Stimulated activated CD8-positive, alpha-beta memory T cell treated with anti-CD3 and anti-CD28 coated beads, Interleukin-15, amount 100 ng/mL, for 4 hours (primary cell): ENCODE results near the gene TMEM143.
A peak's percentile ranks its signal among the peaks of the same experiment; 100 is the strongest.

Source experiments
- DNase-seq, 2 donors: peaks; one replicate each; pipeline ENCODE4 v3.0.0-alpha.2; 2020; ENCODE audit warnings: low read depth in 2 of 2

TMEM143 gene

GRCh38 chr19:48359123-48359522 is 4.6 kb downstream of the TMEM143 start:
- no peak for DNase-seq

DNA sequence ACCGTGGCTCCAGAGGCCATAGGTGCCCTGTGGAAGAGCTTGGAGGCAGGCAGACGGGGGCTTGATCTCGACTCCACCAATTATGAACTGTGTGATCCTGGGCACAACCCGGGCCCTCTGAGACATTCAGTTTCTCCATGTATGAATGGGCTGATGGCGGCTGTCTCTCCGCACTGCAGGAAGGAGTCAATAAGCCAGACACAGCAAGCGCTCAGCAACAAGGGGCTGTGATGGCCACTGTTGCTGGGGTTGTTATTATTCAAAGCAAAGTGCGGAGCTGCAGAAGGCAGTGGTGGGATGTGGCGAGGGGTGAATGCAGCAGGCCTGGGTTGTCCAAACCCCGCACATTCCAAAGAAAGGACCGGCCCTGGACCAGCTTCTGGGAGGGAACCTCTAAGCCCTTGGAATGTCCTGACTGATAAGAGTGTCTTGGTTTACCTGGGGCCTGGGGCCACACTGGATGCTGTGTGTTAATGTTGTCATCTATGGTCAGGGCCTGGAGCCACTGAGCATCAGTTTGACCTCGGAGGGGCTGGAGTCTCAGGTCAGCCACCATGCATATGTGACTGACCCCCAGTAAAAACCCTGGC is 8.3 kb downstream of the TMEM143 start:
- no peak for DNase-seq

GRCh38 chr19:48354332-48354992 is 9.3 kb downstream of the TMEM143 start:
- DNase-seq: no peak

GRCh38 chr19:48353677-48354076 is 10.1 kb downstream of the TMEM143 start:
- no peak for DNase-seq

DNA sequence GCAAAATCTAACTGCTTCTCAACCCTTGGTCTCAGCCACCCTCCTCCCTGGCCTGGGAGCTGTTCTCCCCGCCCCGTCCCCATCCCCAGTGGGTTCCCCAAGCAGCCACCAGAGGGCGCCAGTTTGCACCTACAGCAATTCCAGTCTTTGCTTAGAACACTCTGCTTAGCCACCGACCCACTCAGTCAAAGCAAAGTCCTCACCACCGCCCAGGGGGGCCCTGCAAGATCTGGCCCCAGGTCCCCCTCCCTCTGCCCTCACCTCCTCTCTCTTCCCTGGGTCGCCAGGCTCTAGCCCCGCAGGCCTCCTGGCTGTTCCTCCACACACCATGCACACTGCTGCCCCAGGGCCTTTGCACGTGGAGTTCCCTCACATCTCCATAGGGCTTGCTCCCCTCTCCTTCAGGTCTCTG is 12.4 kb downstream of the TMEM143 start:
- DNase-seq: peak; percentile 35 to 60

DNA sequence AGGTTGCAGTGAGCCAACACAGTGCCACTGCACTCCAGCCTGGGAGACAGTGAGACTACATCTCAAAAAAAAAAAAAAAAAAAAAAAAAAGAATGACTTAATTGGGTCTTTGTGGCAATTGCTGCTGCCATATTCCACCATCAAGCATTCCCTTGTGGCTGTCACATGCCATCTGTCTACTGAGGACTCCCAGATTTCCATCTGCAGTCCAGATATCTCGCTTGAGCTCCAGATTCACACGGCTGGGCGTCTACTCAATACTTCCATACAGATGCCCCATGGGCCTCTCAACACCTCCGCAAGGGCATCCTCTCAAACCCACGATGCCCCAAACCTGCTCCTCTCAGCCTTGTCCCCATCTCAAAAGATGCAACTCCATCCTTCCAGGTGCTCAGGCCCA is 12.9 kb downstream of the TMEM143 start:
- no peak for DNase-seq

DNA sequence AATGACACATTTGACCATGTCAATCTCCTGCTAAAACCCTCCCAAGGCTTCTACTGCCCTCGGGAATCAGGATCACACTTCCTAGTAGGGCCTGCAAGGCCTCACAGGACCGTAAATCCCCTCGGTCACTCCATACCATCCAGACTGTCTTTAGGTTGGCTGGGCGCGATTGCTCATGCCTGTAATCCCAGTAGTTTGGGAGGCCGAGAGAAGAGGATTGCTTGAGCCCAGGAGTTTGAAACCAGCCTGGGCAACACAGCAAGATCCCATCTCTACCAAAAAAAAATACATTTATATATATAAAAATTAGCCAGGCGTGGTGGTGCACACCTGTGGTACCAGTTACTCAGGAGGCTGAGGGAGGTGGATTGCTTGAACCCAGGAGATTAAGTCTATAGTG is 15.0 kb downstream of the TMEM143 start:
- no peak for DNase-seq

GRCh38 chr19:48348045-48348444 is 15.7 kb downstream of the TMEM143 start:
- no peak for DNase-seq

- DNase-seq: no peak
Observed at GRCh38 chr19:48346191-48346590, 17.5 kb downstream of the TMEM143 start.

GRCh38 chr19:48344892-48345291 is 18.8 kb downstream of the TMEM143 start:
- DNase-seq: no peak

DNA sequence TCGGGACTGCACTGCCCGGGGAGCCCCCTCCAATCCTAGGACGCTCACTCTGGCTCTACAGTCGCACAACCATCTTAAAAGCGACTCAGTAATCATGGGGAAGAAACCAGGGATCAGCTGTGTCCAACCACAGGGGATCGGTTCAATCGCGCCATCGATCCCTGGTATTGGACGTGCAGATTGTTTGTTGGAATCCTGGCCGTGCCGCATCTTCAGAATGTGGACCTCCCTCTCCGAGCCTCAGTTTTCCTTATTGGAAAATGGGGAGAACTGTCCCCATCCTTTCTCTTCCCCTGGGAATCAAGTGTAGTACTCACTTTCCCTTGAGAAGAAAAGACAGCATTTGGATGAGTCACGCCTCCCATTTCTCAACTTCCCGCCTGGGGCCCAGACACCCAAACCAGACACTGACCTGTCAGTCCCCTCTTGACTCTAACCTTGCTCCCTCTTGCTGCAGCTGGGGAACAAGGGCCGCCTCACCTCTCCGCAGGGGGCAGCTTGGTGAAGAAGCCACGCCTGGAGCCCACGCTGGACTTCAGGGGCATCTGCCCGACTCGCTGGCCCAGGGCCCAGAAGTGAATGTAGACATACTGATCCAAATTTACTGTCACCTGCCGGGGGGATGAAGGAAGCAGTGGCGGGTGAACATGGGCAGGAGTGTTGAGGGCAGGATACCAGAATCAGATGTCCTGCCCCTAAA is 20.7 kb downstream of the TMEM143 start:
- DNase-seq: no peak

DNA sequence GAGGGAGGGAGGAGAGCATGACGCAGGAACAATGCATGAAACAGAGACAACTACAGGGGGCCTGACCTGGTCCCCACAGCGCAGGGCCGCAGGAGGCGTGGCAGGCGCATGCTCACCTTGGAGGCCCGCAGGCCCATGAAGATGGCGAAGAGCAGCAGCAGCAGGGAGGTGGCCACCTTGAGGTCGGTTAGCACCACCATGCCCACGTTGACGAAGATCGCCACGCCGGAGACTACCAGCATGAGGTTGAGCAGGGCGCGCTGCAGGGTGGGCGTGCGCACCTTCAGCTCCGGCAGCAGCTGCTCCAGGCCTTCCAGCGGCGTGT is 21.4 kb downstream of the TMEM143 start:
- DNase-seq: no peak

GRCh38 chr19:48341515-48342413 is 22.0 kb downstream of the TMEM143 start:
- no peak for DNase-seq

- no peak for DNase-seq
Observed at GRCh38 chr19:48340995-48341394, 22.7 kb downstream of the TMEM143 start.

- DNase-seq: no peak
Observed at GRCh38 chr19:48338802-48339503, 24.8 kb downstream of the TMEM143 start.

- DNase-seq: no peak
Observed at GRCh38 chr19:48338253-48338755, 25.4 kb downstream of the TMEM143 start.

- peak; percentile 85 to 86 for DNase-seq
Observed at GRCh38 chr19:48333467-48334384, 30.0 kb downstream of the TMEM143 start.

GRCh38 chr19:48332662-48333466 is 30.9 kb downstream of the TMEM143 start:
- DNase-seq: peak; percentile 74 to 95

GRCh38 chr19:48332351-48332661 is 31.4 kb downstream of the TMEM143 start:
- no peak for DNase-seq
